CD4-positive, alpha-beta memory T cell (primary cell): Measurements from ENCODE around the gene CNTF. TPM values are rescaled to one million over a fixed set of nuclear protein-coding genes. Genes with fewer than 3 reads are reported as not detected.

ENCODE experiments used
- CTCF ChIA-PET: fragments of 350-600 bp; sonication (Branson Sonifier 250); formaldehyde crosslinking; loops from one replicate; lab custom pipeline; 2021; ENCODE audit warnings: inconsistent platforms; ENCODE audit not compliant: partially characterized antibody; lab: Charles Lee
- POLR2A ChIA-PET: fragments of 350-600 bp; sonication (Branson Sonifier 250); formaldehyde crosslinking; loops from one replicate; lab custom pipeline; 2021; ENCODE audit not compliant: partially characterized antibody; lab: Charles Lee
- DNase-seq, 5 donors: peaks; one replicate each; pipeline versions ENCODE4 v3.0.0 to v3.0.0-alpha.2; 2020 to 2022; ENCODE audit warnings: mixed read lengths in 1 of 5
- H3K27ac ChIP-seq: one replicate; pipeline ENCODE4 v1.7.0; 2013; ENCODE audit warnings: low read depth, low read length
- H3K27me3 ChIP-seq: 2 replicates; pipeline ENCODE4 v1.7.0; 2013; ENCODE audit warnings: mild to moderate bottlenecking, low read length, moderate library complexity; ENCODE audit not compliant: insufficient read depth
- H3K36me3 ChIP-seq: 2 replicates; pipeline ENCODE4 v1.7.0; 2013; ENCODE audit warnings: mild to moderate bottlenecking, low read length, moderate library complexity; ENCODE audit not compliant: insufficient read depth
- H3K4me1 ChIP-seq: 2 replicates; pipeline ENCODE4 v1.7.0; 2013; ENCODE audit warnings: mild to moderate bottlenecking, low read length, moderate library complexity; ENCODE audit not compliant: insufficient read depth
- H3K4me3 ChIP-seq, 2 donors: one replicate each; pipeline ENCODE4 v1.7.0; 2013; ENCODE audit warnings: low read length in 2 of 2, mild to moderate bottlenecking in 1 of 2
- H3K9me3 ChIP-seq, 2 donors: one replicate each; pipeline ENCODE4 v1.7.0; 2013; ENCODE audit warnings: low read length in 2 of 2, control low read depth in 1 of 2; ENCODE audit not compliant: control insufficient read depth in 1 of 2
- H3K27ac Mint-ChIP-seq, 7 donors: one replicate each; pipeline ENCODE4 v1.8.0; 2020 to 2021; ENCODE audit warnings: mixed read lengths in 7 of 7, mild to moderate bottlenecking in 6 of 7, inconsistent platforms in 3 of 7, moderate library complexity in 3 of 7
- H3K27me3 Mint-ChIP-seq, 2 donors: one replicate each; pipeline ENCODE4 v1.8.0; 2020 to 2021; ENCODE audit warnings: mixed read lengths in 2 of 2
- H3K36me3 Mint-ChIP-seq, 2 donors: one replicate each; pipeline ENCODE4 v1.8.0; 2020 to 2021; ENCODE audit warnings: mixed read lengths in 2 of 2, inconsistent platforms in 1 of 2, mild to moderate bottlenecking in 1 of 2
- H3K4me1 Mint-ChIP-seq, 4 donors: one replicate each; pipeline ENCODE4 v1.8.0; 2020 to 2021; ENCODE audit warnings: mixed read lengths in 4 of 4, mild to moderate bottlenecking in 1 of 4
- H3K4me3 Mint-ChIP-seq, 8 donors: one replicate each; pipeline ENCODE4 v1.8.0; 2020 to 2021; ENCODE audit warnings: mixed read lengths in 8 of 8, mild to moderate bottlenecking in 7 of 8, moderate library complexity in 6 of 8, inconsistent platforms in 3 of 8
- H3K9me3 Mint-ChIP-seq, 8 donors: one replicate each; pipeline ENCODE4 v1.8.0; 2020 to 2021; ENCODE audit warnings: mixed read lengths in 8 of 8, mild to moderate bottlenecking in 5 of 8, inconsistent platforms in 3 of 8, moderate library complexity in 1 of 8
- intact Hi-C: fragments of 100-400 bp; cut with micrococcal nuclease; formaldehyde crosslinking; loops from one replicate; pipeline ENCODE4 v1.15.1; 2023
- polyA plus RNA-seq, 2 donors: library from polyadenylated mRNA; unstranded; fragments of 300-500 nt; fragmentation: Illumina TruSeq; gene quantifications; one replicate each; pipeline ENCODE4 v1.2.3, GENCODE V29; 2021
- total RNA-seq, 2 experiments: library from RNA; stranded (reverse); gene quantifications; one replicate each; pipeline ENCODE4 v1.2.3, GENCODE V29; 2021

The CNTF gene
- total and polyA plus RNA-seq, 4 experiments from 2014 or later = 0.10 to 2.9 (median 2.6) TPM; not detected in 1

- CTCF ChIA-PET = interaction anchor here (0.7 to 8.6 kb wide), 6 partner anchors 11 to 1010 kb away, joined by 3 to 187 read pairs (median 6); partner anchors contain the start of gene UBE2L6
- POLR2A ChIA-PET = interaction anchor here (0.6 to 6.4 kb wide), 21 partner anchors 9 to 1242 kb away, joined by 3 to 109 read pairs (median 5); partner anchors contain the start of genes MED19, SELENOH, SSRP1 and UBE2L6
- peaks cover 0 to 14% (median 0%) of the 10 kb centered on the region in 8 donors for H3K9me3 Mint-ChIP-seq
- intact Hi-C loops = loop anchor here (1.0 to 10.0 kb wide), 15 partner anchors 15 to 1243 kb away; partner anchors contain the start of genes CLP1, FAM111B, MED19 and SSRP1
- peak overlapping the region; percentile 99 for H3K27ac ChIP-seq
- peaks cover 0 to 3% of the 10 kb centered on the region in 2 donors for H3K27me3 Mint-ChIP-seq
- H3K9me3 ChIP-seq = no peaks in the 10 kb centered on the region
- no peaks in the 10 kb centered on the region for H3K36me3 ChIP-seq
- H3K4me1 ChIP-seq = peaks cover 69% of the 10 kb centered on the region
- H3K27ac Mint-ChIP-seq = peak overlapping the region; percentile 99 to 100 (median 100)
- DNase-seq = peak in 4 of 5 donors; percentile 77 to 93 (median 81)
- H3K27me3 ChIP-seq = no peaks in the 10 kb centered on the region
- peaks cover 35 to 87% (median 57%) of the 10 kb centered on the region in 4 donors for H3K4me1 Mint-ChIP-seq
- peak overlapping the region; percentile 57 to 96 for H3K4me3 ChIP-seq
- peaks cover 0 to 42% of the 10 kb centered on the region in 2 donors for H3K36me3 Mint-ChIP-seq
- H3K4me3 Mint-ChIP-seq = peak overlapping the region; percentile 93 to 99 (median 96)
Measured at GRCh38 chr11:58577555-58578135, 44.8 kb upstream of the CNTF start.

DNA sequence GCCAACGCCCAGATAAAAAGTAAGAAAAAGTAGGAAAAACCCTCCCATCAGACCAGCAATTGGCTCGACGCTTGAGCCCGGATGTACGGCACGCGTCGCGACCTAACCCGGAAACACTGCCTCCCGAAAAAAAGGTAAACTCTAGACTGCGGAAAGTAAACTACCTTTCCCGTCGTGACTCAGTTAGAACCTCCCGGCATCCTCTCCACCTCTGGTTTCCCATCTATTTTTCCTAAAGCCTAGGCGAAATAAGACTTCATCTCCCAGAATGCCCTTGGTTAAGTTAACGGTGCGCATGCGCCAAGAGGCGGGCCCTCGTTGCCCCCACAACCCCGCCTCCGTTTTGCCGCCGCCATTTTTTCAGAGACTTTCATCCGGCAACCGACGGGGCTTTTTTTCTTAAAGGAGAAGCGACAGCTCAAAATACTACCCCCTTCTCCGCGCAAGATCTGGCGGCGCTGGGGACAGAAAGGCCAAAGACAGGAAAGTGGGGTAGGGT, 44.3 kb upstream of the CNTF start:
- Histone ChIP-seq H3K4me1 (peaks cover 71% of the 10 kb centered on the region), H3K27me3 (no peaks in the 10 kb centered on the region), H3K27ac (peak overlapping the region; percentile 99), H3K36me3 (no peaks in the 10 kb centered on the region), H3K4me3 (peak overlapping the region; percentile 57 to 96), H3K9me3 (no peaks in the 10 kb centered on the region)
- H3K27me3 Mint-ChIP-seq = peaks cover 0 to 3% of the 10 kb centered on the region in 2 donors
- POLR2A ChIA-PET = interaction anchor here (0.6 to 6.4 kb wide), 20 partner anchors 9 to 1243 kb away, joined by 3 to 109 read pairs (median 5); partner anchors contain the start of genes MED19, SELENOH, SSRP1 and UBE2L6
- CTCF ChIA-PET = interaction anchor here (2.1 to 8.6 kb wide), 2 partner anchors 12 to 18 kb away, joined by 8 to 187 read pairs; no protein-coding TSS in a partner anchor
- intact Hi-C loops = loop anchor here (1.0 to 10.0 kb wide), 13 partner anchors 209 to 1243 kb away; partner anchors contain the start of genes CLP1, FAM111B, MED19 and SSRP1
- H3K4me3 Mint-ChIP-seq = peak overlapping the region; percentile 93 to 99 (median 96)
- H3K4me1 Mint-ChIP-seq = peaks cover 36 to 91% (median 61%) of the 10 kb centered on the region in 4 donors
- peaks cover 0 to 41% of the 10 kb centered on the region in 2 donors for H3K36me3 Mint-ChIP-seq
- H3K9me3 Mint-ChIP-seq = peaks cover 0 to 14% (median 0%) of the 10 kb centered on the region in 8 donors
- DNase-seq = peak; percentile 96 to 98 (median 97)
- H3K27ac Mint-ChIP-seq = peak overlapping the region; percentile 99 to 100 (median 100)

- POLR2A ChIA-PET = interaction anchor here (0.8 to 6.4 kb wide), 11 partner anchors 8 to 1243 kb away, joined by 3 to 109 read pairs (median 5); partner anchors contain the start of genes MED19 and SSRP1
- Mint-ChIP-seq H3K27ac (peak within 1 kb of the TSS; percentile 99 to 100 (median 100)), H3K27me3 (peaks cover 0 to 3% of the 10 kb centered on the region in 2 donors), H3K4me3 (peak within 1 kb of the TSS; percentile 93 to 99 (median 98)), H3K36me3 (peaks cover 0 to 36% of the 10 kb centered on the region in 2 donors), H3K9me3 (peaks cover 0 to 14% (median 0%) of the 10 kb centered on the region in 8 donors), H3K4me1 (peaks cover 35 to 90% (median 59%) of the 10 kb centered on the region in 4 donors)
- H3K36me3 ChIP-seq = no peaks in the 10 kb centered on the region
- CTCF ChIA-PET = interaction anchor here (8.6 kb wide), 1 partner anchor 12 kb away, joined by 187 read pairs; no protein-coding TSS in a partner anchor
- no peaks in the 10 kb centered on the region for H3K27me3 ChIP-seq
- H3K27ac ChIP-seq = peak within 1 kb of the TSS; percentile 99
- no peaks in the 10 kb centered on the region for H3K9me3 ChIP-seq
- peaks cover 74% of the 10 kb centered on the region for H3K4me1 ChIP-seq
- DNase-seq = peak; percentile 92 to 99 (median 95)
- H3K4me3 ChIP-seq = peak within 1 kb of the TSS; percentile 63 to 96
- intact Hi-C loops = loop anchor here (1.0 to 10.0 kb wide), 16 partner anchors 10 to 1244 kb away; partner anchors contain the start of genes CLP1, FAM111B, MED19 and SELENOH
Measured at GRCh38 chr11:58578635-58579191, 43.8 kb upstream of the CNTF start, which contains the start of gene ZFP91. Gene ZFP91, plus strand, starts transcription at chr11:58579063. Its CDS starts 219 bp downstream, at chr11:58579282.

GRCh38 chr11:58579192-58580129, 43.0 kb upstream of the CNTF start:
- peak overlapping the region; percentile 93 to 99 (median 98) for H3K4me3 Mint-ChIP-seq
- Histone ChIP-seq H3K36me3 (no peaks in the 10 kb centered on the region), H3K27ac (peak overlapping the region; percentile 99), H3K4me1 (peaks cover 70% of the 10 kb centered on the region), H3K9me3 (no peaks in the 10 kb centered on the region), H3K4me3 (peak overlapping the region; percentile 63 to 81), H3K27me3 (no peaks in the 10 kb centered on the region)
- peaks cover 0 to 14% (median 0%) of the 10 kb centered on the region in 8 donors for H3K9me3 Mint-ChIP-seq
- peak; percentile 89 to 94 (median 90) for DNase-seq
- POLR2A ChIA-PET = interaction anchor here (0.8 to 6.4 kb wide), 6 partner anchors 13 to 866 kb away, joined by 3 to 109 read pairs (median 8); no protein-coding TSS in a partner anchor
- intact Hi-C loops = loop anchor here (1.0 to 10.0 kb wide), 11 partner anchors 11 to 1245 kb away; partner anchors contain the start of genes FAM111B, SELENOH, SSRP1 and UBE2L6
- H3K27ac Mint-ChIP-seq = peak overlapping the region; percentile 98 to 100 (median 100)
- peaks cover 0 to 3% of the 10 kb centered on the region in 2 donors for H3K27me3 Mint-ChIP-seq
- CTCF ChIA-PET = interaction anchor here (0.7 to 8.6 kb wide), 5 partner anchors 13 to 59 kb away, joined by 3 to 187 read pairs (median 3); no protein-coding TSS in a partner anchor
- peaks cover 37 to 86% (median 58%) of the 10 kb centered on the region in 4 donors for H3K4me1 Mint-ChIP-seq
- peaks cover 0 to 33% of the 10 kb centered on the region in 2 donors for H3K36me3 Mint-ChIP-seq

- ChIA-PET POLR2A (interaction anchor here (1.1 to 6.4 kb wide), 3 partner anchors 14 to 60 kb away, joined by 4 to 109 read pairs (median 10); no protein-coding TSS in a partner anchor), CTCF (interaction anchor here (1.0 to 8.6 kb wide), 4 partner anchors 14 to 60 kb away, joined by 3 to 187 read pairs (median 4); no protein-coding TSS in a partner anchor)
- Histone ChIP-seq H3K4me1 (peaks cover 68% of the 10 kb centered on the region), H3K4me3 (peak overlapping the region; percentile 10 to 81), H3K36me3 (no peaks in the 10 kb centered on the region), H3K27ac (peak overlapping the region; percentile 99), H3K27me3 (no peaks in the 10 kb centered on the region), H3K9me3 (no peaks in the 10 kb centered on the region)
- intact Hi-C loops = no loop called here
- H3K4me3 Mint-ChIP-seq = peak overlapping the region; percentile 93 to 98 (median 96)
- peaks cover 0 to 3% of the 10 kb centered on the region in 2 donors for H3K27me3 Mint-ChIP-seq
- H3K4me1 Mint-ChIP-seq = peaks cover 32 to 78% (median 53%) of the 10 kb centered on the region in 4 donors
- H3K36me3 Mint-ChIP-seq = peaks cover 0 to 34% of the 10 kb centered on the region in 2 donors
- H3K27ac Mint-ChIP-seq = peak overlapping the region; percentile 73 to 100 (median 97)
- no peak for DNase-seq
- H3K9me3 Mint-ChIP-seq = peaks cover 0 to 14% (median 0%) of the 10 kb centered on the region in 8 donors
Measured at GRCh38 chr11:58580311-58580710, 42.2 kb upstream of the CNTF start.
